HG02884 (cell line): ENCODE results near the gene COPA.

ENCODE experiments used
- ATAC-seq: cut with Tn5 transposase; IDR thresholded peaks from one replicate; pipeline ENCODE4 v1.9.1; 2021; ENCODE audit warnings: mild to moderate bottlenecking, moderate library complexity; ENCODE audit not compliant: unreplicated experiment

The COPA gene

DNA sequence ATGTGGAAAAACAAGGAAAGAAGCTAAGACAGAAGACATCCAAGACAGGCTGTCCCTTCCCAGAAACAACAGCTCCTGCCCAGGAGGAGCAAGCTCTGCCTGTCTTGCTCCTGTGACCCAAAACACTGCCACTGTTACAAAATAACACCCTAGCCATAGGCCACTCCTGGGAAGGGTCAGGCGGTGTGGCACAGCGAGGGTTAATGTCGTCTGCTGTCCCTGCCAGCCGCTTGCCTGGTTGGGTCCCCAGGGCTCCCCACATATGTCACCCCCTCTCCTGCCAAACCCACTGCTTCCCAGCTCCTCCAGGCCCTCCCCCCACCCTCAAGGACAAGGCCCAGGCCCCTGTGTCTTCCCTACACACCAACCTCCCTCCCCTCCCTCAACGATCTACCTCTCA lies 20.0 kb upstream of the COPA start:
- no peak for ATAC-seq

DNA sequence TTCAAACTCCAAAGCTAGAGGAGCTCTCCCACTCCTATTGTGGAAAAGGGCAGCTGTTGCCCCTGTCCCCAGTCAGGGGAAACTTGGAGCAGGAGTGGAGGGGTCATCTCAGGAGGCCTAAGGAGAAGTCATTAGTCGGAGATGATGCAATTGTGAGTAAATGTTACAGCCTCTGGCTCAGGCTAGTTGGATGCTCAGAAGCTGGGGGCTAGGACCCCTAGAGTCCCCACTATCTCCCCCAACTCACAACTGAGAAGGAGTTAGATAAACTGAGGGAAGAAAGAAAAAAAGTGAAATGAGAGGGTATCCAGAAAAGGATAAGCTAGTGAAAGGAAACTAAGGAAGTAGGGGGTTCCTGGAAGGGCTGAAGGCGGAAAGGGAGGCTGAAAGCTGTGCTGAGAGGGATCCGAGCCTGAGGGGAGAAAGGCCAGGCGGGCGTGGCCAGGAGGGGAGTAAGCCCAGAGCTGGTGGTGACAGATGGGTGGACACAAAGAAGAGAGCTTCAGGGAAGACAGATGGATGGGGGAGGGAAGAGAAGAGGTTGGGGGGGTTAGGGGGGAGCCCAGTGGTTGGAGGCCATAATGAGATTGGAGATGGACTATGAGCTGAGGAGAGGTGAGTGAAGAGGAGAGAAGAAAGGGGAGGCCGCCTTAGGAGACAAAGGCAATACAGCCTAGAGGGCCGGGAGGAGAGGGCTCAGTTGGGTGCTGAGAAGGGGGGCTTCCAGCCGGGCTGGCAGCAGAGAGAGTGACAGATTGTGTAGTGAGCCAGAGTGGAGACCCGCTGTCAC lies 19.3 kb upstream of the COPA start:
- no peak for ATAC-seq

DNA sequence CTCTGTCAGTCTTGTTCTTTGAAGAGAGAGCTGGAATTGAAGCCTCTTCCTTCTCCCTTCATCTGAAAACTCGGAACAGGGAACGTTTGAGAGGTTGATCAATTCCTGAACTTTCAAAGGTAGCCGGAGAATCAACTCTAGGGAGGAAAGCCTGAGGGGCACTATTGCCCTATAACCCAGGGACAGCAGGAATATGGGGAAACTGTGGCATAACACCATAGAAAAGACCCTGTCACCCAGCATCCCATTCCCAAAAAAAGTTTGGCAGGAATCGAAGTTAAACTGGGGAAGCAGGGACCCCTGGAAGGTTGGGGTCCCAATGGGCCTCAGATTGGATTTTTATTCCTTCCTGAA lies 18.7 kb upstream of the COPA start:
- ATAC-seq = no peak

DNA sequence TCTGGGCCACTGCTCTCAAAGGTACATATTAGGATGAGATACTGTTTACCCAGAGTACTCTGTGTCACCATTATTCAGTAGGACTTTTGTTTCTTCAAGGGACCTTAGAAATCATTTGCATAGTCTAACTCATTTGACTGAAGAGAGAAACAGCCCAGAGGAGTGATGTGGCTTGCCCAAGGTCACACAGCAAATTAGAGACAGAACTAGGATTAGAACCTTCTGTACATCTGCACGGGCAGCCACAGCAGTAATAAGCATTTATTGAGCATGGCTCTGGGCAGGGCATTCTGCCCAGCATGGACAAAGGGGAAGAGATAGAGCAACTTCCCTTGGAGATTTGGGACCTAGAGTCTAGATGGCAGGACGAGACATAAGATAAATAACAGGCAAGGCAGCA lies 18.1 kb upstream of the COPA start:
- no peak for ATAC-seq

DNA sequence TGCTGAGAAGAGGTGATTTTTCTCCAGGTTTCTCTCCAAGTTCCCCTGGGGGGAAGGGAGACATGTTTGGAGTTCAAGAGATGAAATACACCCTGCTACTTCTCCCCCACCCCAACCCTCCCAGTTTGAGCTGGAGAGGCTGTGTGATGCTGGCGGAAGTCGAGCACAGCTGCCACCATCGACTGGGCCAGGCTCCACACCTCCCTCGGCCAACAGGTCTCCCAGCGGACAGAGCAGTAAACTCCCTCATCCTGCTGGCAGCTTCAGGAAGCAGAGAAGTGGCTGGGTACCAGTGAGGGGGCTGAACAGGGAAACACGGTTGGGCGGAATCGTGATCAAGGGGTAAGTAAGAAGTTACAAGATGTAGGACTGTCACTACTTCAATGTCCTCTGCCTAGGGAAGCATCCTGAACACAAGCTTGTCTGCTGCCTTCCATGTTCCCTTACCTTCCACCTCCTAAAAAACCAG lies 17.2 kb upstream of the COPA start:
- no peak for ATAC-seq

DNA sequence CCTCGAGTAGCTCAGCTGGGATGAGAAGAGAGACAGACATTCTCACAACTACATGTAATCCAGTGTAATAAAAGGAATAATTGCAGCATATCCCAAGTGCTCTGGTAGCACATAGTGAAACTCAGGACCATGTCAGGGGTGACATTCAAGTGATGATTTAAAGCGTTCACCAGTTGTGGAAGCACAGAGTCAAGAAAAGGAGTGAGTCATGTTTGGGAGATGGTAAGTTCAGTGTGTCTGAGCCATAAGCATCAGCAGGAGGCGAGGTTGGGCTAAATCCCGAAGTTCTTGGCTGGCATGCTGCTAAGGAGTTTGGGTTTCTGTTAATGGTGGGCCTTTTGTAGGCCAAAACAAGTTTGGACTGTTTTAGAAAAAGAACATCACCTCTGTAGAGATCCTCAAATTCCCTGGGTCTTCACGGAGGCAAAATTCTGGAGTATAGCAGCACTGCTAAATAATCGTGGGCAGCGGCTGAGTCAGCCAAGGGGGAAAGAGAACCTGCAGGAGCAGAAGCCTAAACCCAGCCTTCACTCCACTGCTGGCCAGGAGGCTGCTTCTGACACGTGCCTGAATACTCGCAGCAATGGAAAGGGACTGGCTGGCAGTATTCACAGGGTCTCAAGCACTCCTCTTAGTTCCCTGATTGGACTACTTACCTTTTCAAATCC lies 16.6 kb upstream of the COPA start:
- ATAC-seq = no peak

DNA sequence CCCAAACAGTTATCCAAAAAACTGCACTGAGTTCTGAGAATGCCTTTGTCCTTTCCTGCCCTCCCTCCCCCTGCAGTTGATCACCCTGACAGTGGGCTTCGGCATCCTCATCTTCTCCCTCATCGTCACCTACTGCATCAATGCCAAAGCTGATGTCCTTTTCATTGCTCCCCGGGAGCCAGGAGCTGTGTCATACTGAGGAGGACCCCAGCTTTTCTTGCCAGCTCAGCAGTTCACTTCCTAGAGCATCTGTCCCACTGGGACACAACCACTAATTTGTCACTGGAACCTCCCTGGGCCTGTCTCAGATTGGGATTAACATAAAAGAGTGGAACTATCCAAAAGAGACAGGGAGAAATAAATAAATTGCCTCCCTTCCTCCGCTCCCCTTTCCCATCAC lies 15.0 kb upstream of the COPA start:
- no peak for ATAC-seq

DNA sequence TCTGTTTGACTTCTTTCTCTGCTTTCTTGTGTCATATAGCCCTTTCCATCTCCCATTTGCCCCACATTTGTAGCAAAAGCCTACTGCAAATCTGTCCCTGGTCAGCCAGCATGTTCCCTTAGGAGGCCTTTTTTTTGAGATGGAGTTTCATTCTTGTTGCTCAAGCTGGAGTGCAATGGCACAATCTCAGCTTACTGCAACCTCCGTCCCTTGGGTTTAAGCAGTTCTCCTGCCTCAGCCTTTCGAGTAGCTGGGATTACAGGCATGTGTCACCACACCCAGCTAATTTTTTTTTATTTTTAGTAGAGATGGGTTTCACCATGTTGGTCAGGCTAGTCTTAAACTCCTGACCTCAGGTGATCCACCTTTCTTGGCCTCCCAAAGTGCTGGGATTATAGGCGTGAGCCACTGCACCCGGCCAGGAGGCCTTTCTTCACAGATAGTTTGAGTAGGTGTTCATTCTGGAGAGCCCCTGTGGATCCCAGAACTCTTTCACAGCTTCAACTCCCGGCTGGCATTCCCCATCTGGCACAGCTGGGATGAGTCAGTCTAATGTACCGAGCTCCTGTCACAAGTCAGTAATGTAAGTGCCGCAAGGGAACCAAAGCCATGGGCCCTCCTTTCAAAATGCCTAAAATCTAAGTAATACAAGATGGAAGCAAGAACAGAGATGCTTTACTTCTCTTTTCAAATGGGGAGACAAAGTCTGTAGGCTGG lies 14.4 kb upstream of the COPA start:
- ATAC-seq = no peak

DNA sequence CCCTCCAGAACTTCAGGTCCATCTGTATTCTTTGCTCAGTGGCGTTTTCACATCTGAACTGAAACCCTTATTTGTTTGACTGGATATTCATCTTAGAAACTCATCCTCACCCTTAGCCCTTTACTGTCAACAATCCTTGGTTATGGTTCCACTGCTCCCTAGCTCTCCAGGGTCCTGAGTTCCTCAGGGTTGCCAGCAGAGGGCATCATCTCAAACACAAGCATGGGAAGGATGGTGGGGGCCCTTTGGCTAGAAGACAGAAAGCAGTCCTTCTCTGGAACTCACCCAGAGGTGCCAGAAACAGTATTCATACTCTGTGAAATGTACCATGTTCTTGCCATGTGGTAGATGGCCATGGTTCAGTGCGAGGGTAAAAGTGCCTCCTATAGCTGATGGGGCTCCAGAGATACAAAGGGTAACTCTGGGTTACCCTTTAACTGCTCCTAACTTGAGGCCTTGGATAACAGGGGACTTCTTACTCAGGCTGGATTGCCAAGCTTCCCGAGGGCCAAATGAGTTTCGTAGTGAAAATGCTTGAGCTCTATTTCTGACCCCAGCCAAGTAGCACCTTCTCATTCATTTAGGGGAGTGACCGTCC lies 11.4 kb upstream of the COPA start:
- no peak for ATAC-seq

DNA sequence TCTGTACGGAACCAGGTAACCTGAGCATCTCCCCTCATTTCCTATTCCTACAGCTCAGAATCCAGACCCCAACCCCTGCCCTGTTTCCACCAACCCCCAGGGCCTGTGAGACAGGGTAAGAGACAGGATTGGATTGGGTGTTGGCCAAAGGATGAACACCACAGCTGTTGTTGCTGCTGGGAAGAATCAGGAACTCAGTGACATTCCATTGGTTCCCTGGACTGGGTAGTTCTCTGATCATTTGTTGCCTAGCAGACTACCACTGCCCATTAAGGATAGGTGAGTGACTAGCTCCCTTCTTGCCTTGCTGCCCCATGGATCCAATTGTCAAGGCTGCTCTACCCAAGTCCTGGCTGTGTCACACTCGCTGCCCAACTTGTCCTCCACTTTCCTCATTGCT lies 10.2 kb upstream of the COPA start:
- no peak for ATAC-seq

DNA sequence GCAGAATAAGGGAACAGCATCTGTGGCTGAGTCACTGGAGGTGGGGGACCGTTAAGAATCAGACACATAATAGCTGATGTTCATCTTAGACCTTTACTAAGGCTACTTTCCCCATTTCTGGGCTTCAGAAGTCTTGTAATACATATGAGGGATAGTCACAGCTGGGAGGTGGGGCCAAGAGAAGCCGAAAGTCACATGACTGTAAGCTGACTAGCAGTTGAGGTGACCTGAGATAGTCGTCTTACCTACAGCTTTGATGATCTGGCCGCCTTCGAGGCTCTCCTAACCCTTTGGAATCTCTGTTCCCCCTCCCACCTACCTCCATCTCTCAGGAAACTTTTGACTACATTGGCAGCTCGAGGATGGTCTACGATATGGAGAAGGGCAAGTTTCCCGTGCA lies 9.5 kb upstream of the COPA start:
- ATAC-seq = no peak

DNA sequence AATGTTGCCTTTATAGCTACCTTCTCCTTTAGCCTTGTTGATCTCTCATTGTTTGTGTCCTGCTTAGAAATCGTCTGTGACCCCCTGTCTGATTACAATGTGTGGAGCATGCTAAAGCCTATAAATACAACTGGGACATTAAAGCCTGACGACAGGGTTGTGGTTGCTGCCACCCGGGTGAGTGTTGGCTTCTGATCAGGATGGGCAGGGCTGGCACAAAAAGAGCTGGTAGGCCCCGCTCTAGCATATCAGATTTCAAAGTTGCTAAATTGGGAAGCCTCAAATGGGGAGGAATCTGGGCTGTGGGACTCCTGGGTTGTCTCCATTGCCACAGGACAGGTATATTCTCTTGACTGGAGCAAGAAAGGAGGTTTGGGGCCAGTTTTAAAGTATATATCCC lies 8.6 kb upstream of the COPA start:
- ATAC-seq = no peak

DNA sequence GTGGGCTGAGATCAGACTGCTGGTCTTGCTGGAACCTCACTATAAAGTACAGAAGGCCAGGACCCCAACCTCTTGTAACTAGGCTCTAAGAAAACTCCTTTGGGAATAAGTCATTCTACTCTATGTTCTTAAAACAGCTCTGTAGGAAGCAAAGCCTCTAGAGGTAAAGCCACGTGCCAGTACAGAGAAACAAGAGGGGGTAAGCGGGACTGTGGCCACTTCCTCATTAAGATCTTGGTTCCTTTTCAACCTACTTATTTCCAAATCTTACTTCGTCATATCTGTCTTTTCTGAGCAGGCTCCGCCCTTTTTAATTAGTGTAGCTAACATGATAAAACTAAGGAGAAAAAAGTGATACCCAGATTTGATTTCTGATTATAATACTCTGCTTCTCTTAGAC lies 3.9 kb upstream of the COPA start:
- ATAC-seq = no peak

DNA sequence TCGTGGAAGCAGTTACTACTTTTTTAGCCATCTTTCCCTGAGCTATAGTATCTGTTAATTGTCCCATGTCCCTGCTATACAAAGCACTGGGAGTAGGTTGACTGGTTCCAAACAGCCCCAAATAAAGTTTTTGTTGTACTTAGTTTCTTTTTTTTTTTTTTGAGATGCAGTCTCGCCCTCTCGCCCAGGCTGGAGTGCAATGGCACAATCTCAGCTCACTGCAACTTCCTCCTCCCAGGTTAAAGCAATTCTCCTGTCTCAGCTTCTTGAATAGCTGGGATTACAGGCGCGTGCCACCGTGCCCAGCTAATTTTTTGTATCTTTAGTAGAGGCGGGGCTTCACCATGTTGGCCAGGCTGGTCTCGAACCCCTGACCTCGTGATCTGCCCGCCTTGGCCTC lies 3.4 kb upstream of the COPA start:
- no peak for ATAC-seq

DNA sequence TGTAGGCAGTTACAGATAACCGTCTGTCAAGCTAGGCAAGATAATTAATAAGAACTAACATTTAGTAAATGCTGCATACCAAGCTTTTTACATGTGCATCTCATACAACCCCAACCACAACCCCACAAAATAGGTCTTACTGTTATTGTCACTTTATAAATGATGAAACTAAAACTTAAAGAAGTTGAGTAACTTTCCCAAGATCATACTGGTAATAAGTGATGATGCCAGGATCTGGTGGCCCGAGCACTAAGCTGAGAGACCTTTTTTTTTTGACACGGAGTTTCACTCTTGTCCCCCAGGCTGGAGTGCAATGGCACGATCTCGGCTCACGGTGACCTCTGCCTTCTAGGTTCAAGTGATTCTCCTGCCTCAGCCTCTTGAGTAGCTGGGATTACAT lies 1.9 kb upstream of the COPA start:
- ATAC-seq = no peak

DNA sequence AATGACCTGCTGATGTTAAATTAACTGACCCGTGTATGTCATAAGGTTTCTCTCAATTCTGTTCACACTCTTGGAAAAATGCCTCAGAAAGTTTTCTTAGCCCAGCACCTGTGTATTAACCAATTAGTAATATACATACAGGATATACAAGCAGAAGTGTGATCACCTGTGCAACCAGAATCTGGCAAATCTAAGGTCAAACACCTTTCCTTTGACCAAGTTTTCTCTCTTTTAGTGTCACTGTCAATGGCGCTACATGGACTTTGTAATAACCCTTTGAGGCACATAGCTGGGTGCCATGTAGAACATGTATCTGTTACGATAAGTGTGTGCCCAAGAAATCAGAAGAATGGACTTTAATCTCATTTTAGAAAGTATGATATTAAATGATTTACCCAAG lies 1.2 kb upstream of the COPA start:
- no peak for ATAC-seq

DNA sequence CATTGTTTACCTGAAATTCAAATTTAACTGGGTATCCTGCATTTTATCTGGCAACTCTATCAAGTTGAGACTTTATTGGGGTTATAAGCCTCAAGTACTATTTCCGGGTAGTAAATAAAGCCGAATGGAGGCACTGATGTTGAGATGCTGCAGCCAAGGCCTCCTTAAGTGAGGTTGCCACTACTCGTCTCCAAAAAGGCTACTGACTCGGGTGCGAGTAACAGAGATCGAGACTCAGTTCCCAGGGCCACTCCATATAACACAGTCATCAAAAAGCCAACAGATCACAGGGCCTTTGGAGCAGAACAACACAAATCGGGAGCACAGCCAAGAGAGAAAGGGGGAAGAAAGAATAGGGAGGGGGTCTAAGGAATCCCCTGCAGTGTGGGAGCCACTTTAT lies 524 bp downstream of the COPA start:
- ATAC-seq = no peak

DNA sequence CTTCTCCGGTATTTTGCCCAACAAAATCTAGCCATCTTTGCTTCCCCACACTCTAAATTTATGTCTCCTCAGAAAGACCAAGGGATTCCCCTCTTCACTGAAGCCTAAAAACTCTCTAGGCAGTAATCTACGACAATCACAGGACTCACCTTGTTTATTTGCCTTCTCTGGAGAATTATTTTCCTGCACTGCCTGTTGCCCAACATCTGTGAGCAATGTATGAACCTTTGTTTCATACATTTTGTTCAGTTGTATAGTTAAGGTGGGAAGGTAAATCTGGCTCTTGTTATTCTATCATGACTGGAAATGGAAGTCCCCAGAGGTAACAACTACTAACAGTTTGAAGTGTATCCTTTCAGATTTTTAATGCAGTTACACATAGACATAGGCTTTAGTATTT lies 2.2 kb downstream of the COPA start:
- no peak for ATAC-seq

DNA sequence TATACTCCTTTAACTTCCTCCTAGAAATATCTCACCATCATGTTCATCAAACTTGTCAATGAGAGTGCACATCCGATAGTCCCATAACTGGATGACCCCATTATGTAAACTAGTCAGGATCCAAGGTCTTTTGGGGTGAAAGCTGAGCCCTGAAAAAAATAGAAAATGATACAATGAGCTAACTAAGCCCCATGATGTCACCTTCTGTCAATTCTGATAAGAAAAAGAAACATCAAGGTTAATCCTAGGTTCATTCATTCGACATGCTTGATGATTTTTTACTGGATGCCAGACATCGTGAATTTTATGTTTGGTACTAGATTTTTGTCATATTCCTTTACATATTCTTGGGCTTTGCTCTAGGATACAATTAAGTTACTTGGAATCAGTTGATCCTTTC lies 2.9 kb downstream of the COPA start:
- ATAC-seq = no peak

DNA sequence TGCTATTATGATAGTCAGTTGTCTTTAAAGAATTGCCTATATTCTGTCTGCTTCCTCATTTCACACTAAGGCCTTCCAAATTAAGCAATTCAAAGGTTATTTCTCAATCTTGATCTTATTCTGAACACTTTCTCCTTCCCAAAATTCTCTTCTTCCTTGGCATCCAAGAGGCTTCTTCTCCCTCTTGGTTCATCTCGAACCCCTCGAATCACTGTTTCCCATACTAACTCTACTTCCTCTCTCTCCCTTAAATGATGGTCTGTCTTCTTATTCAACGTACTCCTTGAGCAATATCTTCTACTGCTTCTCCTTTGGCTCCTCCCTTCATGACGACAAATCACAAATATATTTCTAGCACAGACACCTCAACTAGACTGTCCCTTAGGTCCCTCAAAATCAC lies 4.5 kb downstream of the COPA start:
- ATAC-seq = no peak

DNA sequence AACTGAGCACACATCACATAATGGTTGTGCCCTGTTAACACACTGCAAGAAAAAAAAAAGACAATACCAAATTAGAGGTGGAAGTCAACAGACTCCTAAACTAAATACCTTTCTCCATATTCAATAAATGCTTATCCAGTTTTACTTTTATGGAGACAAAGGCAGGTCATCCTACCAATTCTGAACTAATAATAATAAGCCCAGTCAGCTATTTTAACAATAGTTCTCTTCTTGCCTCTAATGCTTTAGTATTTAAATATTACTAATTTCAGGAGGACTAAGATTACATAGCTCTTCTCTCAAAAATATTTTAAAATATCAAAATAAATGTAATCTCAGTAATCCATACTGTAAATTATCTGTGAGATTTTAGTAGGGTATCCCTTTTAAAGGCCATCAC lies 10.5 kb downstream of the COPA start:
- ATAC-seq = no peak

DNA sequence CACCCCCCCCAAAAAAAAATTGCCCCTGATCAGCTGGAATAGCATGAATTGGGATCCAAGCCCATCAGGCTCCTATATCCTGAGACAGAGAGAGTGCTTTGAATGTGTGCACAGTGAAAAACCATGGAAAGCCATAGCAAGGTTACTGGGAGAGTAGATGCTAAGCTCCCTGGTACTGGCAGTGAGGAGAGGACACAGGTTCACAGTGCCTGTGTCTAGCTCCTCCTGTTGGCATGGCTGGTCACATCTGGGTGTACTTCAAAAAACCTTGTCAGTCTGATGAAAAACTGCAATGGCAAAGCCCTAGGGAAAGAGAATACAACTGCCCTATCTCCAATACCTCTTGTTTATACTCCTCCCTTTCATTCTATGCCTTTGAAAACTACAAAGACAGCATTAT lies 12.9 kb downstream of the COPA start:
- ATAC-seq = no peak
